ENCODE results near the gene ANO7.

The ANO7 gene

DNA sequence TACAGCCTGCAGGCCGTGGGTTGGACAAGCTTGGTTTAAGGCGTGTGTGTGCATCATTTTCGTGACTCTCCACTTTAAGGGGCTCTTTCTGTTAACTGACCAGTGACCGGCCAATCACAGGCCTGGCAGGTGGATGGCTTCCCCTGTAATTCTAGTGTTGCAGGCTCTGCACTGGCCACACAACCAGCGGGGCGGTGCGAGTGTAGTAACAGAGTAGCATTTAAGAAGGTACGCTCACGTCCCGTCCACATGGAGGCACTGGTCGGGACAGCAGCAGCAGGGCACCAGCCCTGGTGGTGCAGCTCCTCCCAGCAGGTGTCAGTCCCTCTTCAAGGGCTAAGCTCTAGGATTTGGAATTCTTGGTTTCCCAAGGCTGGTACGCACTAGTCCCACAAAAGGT, 8.0 kb upstream of the ANO7 start:
- Histone ChIP-seq H3K9me3 (ENCODE audit: control insufficient read depth, insufficient read depth, low read length) (no peaks in the 10 kb centered on the region), H4K20me1 (ENCODE audit: control insufficient read depth, insufficient read depth, low read depth, low read length) (no peaks in the 10 kb centered on the region), H3F3A (ENCODE audit: control insufficient read depth, insufficient read depth) (no peaks in the 10 kb centered on the region), H3K4me1 (ENCODE audit: control insufficient read depth, low read length) (no peaks in the 10 kb centered on the region), H3K9me2 (replicated peaks; ENCODE audit: control insufficient read depth, low read length) (no peaks in the 10 kb centered on the region), H3K27me3 (ENCODE audit: control insufficient read depth, low read length) (no peaks in the 10 kb centered on the region), H3K36me3 (ENCODE audit: control insufficient read depth, low read length) (peaks cover 16% of the 10 kb centered on the region; the same call in 1 of the 2 replicates), H3K79me2 (ENCODE audit: control insufficient read depth, low read length) (no peaks in the 10 kb centered on the region), H3K4me2 (ENCODE audit: low read length) (no peak overlapping the region), H3K4me3 (ENCODE audit: low read length) (no peak overlapping the region), H3K27ac (ENCODE audit: low read depth, low read length) (no peak overlapping the region)
- no peak for TF ChIP-seq CTCF (IDR thresholded peaks at IDR 0.05; ENCODE audit: low read depth, low read length, poor library complexity, severe bottlenecking)
- no peak for TF ChIP-seq EZH2phosphoT487 (IDR thresholded peaks at IDR 0.05; ENCODE audit: borderline replicate concordance, low read length)

GRCh38 chr2:241182126-241182525, 6.4 kb upstream of the ANO7 start:
- Histone ChIP-seq H3F3A (ENCODE audit: control insufficient read depth, insufficient read depth) (no peaks in the 10 kb centered on the region), H3K36me3 (ENCODE audit: control insufficient read depth, low read length) (peaks cover 16% of the 10 kb centered on the region; the same call in 1 of the 2 replicates), H4K20me1 (ENCODE audit: control insufficient read depth, insufficient read depth, low read depth, low read length) (no peaks in the 10 kb centered on the region), H3K4me2 (ENCODE audit: low read length) (no peak overlapping the region), H3K79me2 (ENCODE audit: control insufficient read depth, low read length) (no peaks in the 10 kb centered on the region), H3K4me1 (ENCODE audit: control insufficient read depth, low read length) (no peaks in the 10 kb centered on the region), H3K9me2 (replicated peaks; ENCODE audit: control insufficient read depth, low read length) (no peaks in the 10 kb centered on the region), H3K9me3 (ENCODE audit: control insufficient read depth, insufficient read depth, low read length) (no peaks in the 10 kb centered on the region), H3K27ac (ENCODE audit: low read depth, low read length) (no peak overlapping the region), H3K4me3 (ENCODE audit: low read length) (no peak overlapping the region), H3K27me3 (ENCODE audit: control insufficient read depth, low read length) (no peaks in the 10 kb centered on the region)
- no peak for TF ChIP-seq EZH2phosphoT487 (IDR thresholded peaks at IDR 0.05; ENCODE audit: borderline replicate concordance, low read length)
- no peak for TF ChIP-seq CTCF (IDR thresholded peaks at IDR 0.05; ENCODE audit: low read depth, low read length, poor library complexity, severe bottlenecking)

- Histone ChIP-seq H3K27me3 (ENCODE audit: control insufficient read depth, low read length) (no peaks in the 10 kb centered on the region), H3K79me2 (ENCODE audit: control insufficient read depth, low read length) (no peaks in the 10 kb centered on the region), H3K4me2 (ENCODE audit: low read length) (no peak overlapping the region), H3K36me3 (ENCODE audit: control insufficient read depth, low read length) (peaks cover 16% of the 10 kb centered on the region; the same call in 1 of the 2 replicates), H3K27ac (ENCODE audit: low read depth, low read length) (no peak overlapping the region), H3F3A (ENCODE audit: control insufficient read depth, insufficient read depth) (no peaks in the 10 kb centered on the region), H4K20me1 (ENCODE audit: control insufficient read depth, insufficient read depth, low read depth, low read length) (no peaks in the 10 kb centered on the region), H3K4me1 (ENCODE audit: control insufficient read depth, low read length) (peaks cover under 1% of the 10 kb centered on the region), H3K9me3 (ENCODE audit: control insufficient read depth, insufficient read depth, low read length) (no peaks in the 10 kb centered on the region), H3K9me2 (replicated peaks; ENCODE audit: control insufficient read depth, low read length) (no peaks in the 10 kb centered on the region), H3K4me3 (ENCODE audit: low read length) (no peak overlapping the region)
- no peak for TF ChIP-seq CTCF (IDR thresholded peaks at IDR 0.05; ENCODE audit: low read depth, low read length, poor library complexity, severe bottlenecking)
- no peak for TF ChIP-seq EZH2phosphoT487 (IDR thresholded peaks at IDR 0.05; ENCODE audit: borderline replicate concordance, low read length)
Observed at GRCh38 chr2:241182531-241183133, 5.8 kb upstream of the ANO7 start.

All from DOHH2 (cell line).